ENCODE results near the gene BCAS3. TPM values are rescaled to one million over a fixed set of nuclear protein-coding genes. Genes with fewer than 3 reads are reported as not detected.

BCAS3 gene
- total and polyA plus RNA-seq, 11 donors, result 4.5 to 23.5 (median 17.9) TPM

- Histone ChIP-seq H3K27me3 (no peaks in the 10 kb centered on the region), H3K27ac (no peak overlapping the region), H3K36me3 (peaks cover 0 to under 1% (median 0%) of the 10 kb centered on the region in 9 donors), H3K9me3 (no peaks in the 10 kb centered on the region), H3K4me1 (peaks cover 0 to 3% (median 0%) of the 10 kb centered on the region in 12 donors), H3K4me3 (no peak overlapping the region)
- intact Hi-C loops (cut with DNase I), result loop anchor here in 9 of 10 donors (2.0 to 10.0 kb wide), 12 partner anchors 264 to 1116 kb away; partner anchors contain the start of gene TBX2 (in 1 of the 9)
- ATAC-seq (peak in 2 of 4 donors; percentile 41 to 62), DNase-seq (peak in 2 of 5 donors; percentile 18 to 27)
- TF ChIP-seq CTCF (IDR thresholded peaks at IDR 0.05) (peak; percentile 82 to 93 (median 88)), POLR2A (IDR thresholded peaks at IDR 0.05) (no peak)
- 33 to 46% (median 42%) methylated on average over 5 of the region's 5 CpGs for WGBS, 4 donors
These were observed 43.3 kb downstream of the BCAS3 start for GRCh38 chr17:60720763-60721531.

- Histone ChIP-seq H3K9me3 (no peaks in the 10 kb centered on the region), H3K4me3 (no peak overlapping the region), H3K27ac (no peak overlapping the region), H3K36me3 (no peaks in the 10 kb centered on the region), H3K27me3 (no peaks in the 10 kb centered on the region), H3K4me1 (peaks cover 0 to 3% (median 0%) of the 10 kb centered on the region in 12 donors)
- DNase-seq (no peak), ATAC-seq (no peak)
- TF ChIP-seq CTCF (IDR thresholded peaks at IDR 0.05), result no peak
- TF ChIP-seq POLR2A (IDR thresholded peaks at IDR 0.05), result no peak
- intact Hi-C loops (cut with DNase I), result loop anchor here in 8 of 10 donors (5.0 to 10.0 kb wide), 10 partner anchors 260 to 1113 kb away; partner anchors contain the start of gene TBX2 (in 1 of the 8)
These were observed 47.0 kb downstream of the BCAS3 start for GRCh38 chr17:60724647-60725046.

- DNase-seq, result no peak
- no peak overlapping the region for H3K4me3 ChIP-seq
- TF ChIP-seq POLR2A (IDR thresholded peaks at IDR 0.05) (no peak), CTCF (IDR thresholded peaks at IDR 0.05) (no peak)
- WGBS, 4 donors, result 86 to 90% (median 87%) methylated on average over 6 of the region's 6 CpGs
- peaks cover 0 to 14% (median 0%) of the 10 kb centered on the region in 12 donors for H3K4me1 ChIP-seq
- intact Hi-C loops (cut with DNase I), result loop anchor here in 7 of 10 donors (10.0 kb wide), 6 partner anchors 255 to 825 kb away; partner anchors contain the start of gene TBX2 (in 1 of the 7)
- peaks cover 0 to 4% (median 0%) of the 10 kb centered on the region in 12 donors for H3K9me3 ChIP-seq
- no peaks in the 10 kb centered on the region for H3K27me3 ChIP-seq
- ATAC-seq, result no peak
- no peak overlapping the region for H3K27ac ChIP-seq
- H3K36me3 ChIP-seq, result no peaks in the 10 kb centered on the region
These were observed 52.2 kb downstream of the BCAS3 start for GRCh38 chr17:60729854-60730253.

GRCh38 chr17:60730273-60730672 is 52.6 kb downstream of the BCAS3 start:
- Histone ChIP-seq H3K9me3 (peaks cover 0 to 5% (median 0%) of the 10 kb centered on the region in 12 donors), H3K4me1 (peaks cover 0 to 14% (median 0%) of the 10 kb centered on the region in 12 donors), H3K27me3 (no peaks in the 10 kb centered on the region), H3K27ac (no peak overlapping the region), H3K4me3 (no peak overlapping the region), H3K36me3 (no peaks in the 10 kb centered on the region)
- intact Hi-C loops (cut with DNase I), result no loop called here
- no peak for TF ChIP-seq POLR2A (IDR thresholded peaks at IDR 0.05)
- TF ChIP-seq CTCF (IDR thresholded peaks at IDR 0.05), result no peak
- ATAC-seq (no peak), DNase-seq (no peak)
- WGBS, 4 donors, result 57 to 64% (median 61%) methylated on average over 3 of the region's 3 CpGs

All from heart left ventricle (tissue), 16 donors.